ENCODE results near the gene KMT2B. TPM values are rescaled to one million over a fixed set of nuclear protein-coding genes. Genes with fewer than 3 reads are reported as not detected.

The KMT2B gene
- total and polyA plus RNA-seq, 2 donors from 2014 or later: 14.8 to 40.8 TPM

GRCh38 chr19:35719402-35720162 is 1.8 kb downstream of the KMT2B start:
- H3K4me1 ChIP-seq (ENCODE audit: control insufficient read depth in 2 of 3, insufficient read depth in 2 of 3, low read depth in 1 of 3, low read length in 3 of 3): peaks cover 0 to 15% (median 0%) of the 10 kb centered on the region in 3 donors
- FAIRE-seq: no peak
- no peaks in the 10 kb centered on the region for H3K9me3 ChIP-seq (ENCODE audit: control insufficient read depth in 2 of 3, insufficient read depth in 1 of 3, low read length in 3 of 3)
- peak in 2 of 5 donors; percentile 59 to 76 for DNase-seq
- H3K27ac ChIP-seq (ENCODE audit: low read depth in 2 of 2, low read length in 2 of 2): peak overlapping the region in 1 of 2 donors; percentile 6
- TF ChIP-seq CTCF (IDR thresholded peaks at IDR 0.05; ENCODE audit: borderline replicate concordance, extremely low read depth, insufficient read depth): no peak
- H3K4me3 ChIP-seq (ENCODE audit: low read length in 3 of 3): peak overlapping the region in 2 of 3 donors; percentile 66 to 81
- peaks cover 0 to 36% (median 17%) of the 10 kb centered on the region in 3 donors for H3K36me3 ChIP-seq (ENCODE audit: control insufficient read depth in 2 of 3, insufficient read depth in 3 of 3, low read length in 3 of 3)
- H3K27me3 ChIP-seq (ENCODE audit: control insufficient read depth, insufficient read depth, low read length): no peaks in the 10 kb centered on the region
- intact Hi-C loops (cut with DNase I): no loop called here
- H3K9ac ChIP-seq (ENCODE audit: low read length in 3 of 3): peak overlapping the region in 2 of 3 donors; percentile 56 to 85

- H3K36me3 ChIP-seq (ENCODE audit: control insufficient read depth in 2 of 3, insufficient read depth in 3 of 3, low read length in 3 of 3): peaks cover 0 to 42% (median 23%) of the 10 kb centered on the region in 3 donors
- intact Hi-C loops (cut with DNase I): no loop called here
- H3K27ac ChIP-seq (ENCODE audit: low read depth in 2 of 2, low read length in 2 of 2): peak overlapping the region in 1 of 2 donors; percentile 6
- H3K4me1 ChIP-seq (ENCODE audit: control insufficient read depth in 2 of 3, insufficient read depth in 2 of 3, low read depth in 1 of 3, low read length in 3 of 3): peaks cover 0 to 15% (median 0%) of the 10 kb centered on the region in 3 donors
- FAIRE-seq: no peak
- no peak overlapping the region for H3K9ac ChIP-seq (ENCODE audit: low read length in 3 of 3)
- H3K27me3 ChIP-seq (ENCODE audit: control insufficient read depth, insufficient read depth, low read length): no peaks in the 10 kb centered on the region
- DNase-seq: peak in 1 of 5 donors; percentile 72
- no peak for TF ChIP-seq CTCF (IDR thresholded peaks at IDR 0.05; ENCODE audit: borderline replicate concordance, extremely low read depth, insufficient read depth)
- H3K9me3 ChIP-seq (ENCODE audit: control insufficient read depth in 2 of 3, insufficient read depth in 1 of 3, low read length in 3 of 3): no peaks in the 10 kb centered on the region
- H3K4me3 ChIP-seq (ENCODE audit: low read length in 3 of 3): no peak overlapping the region
Observed at GRCh38 chr19:35720163-35720524, 2.3 kb downstream of the KMT2B start.

- Histone ChIP-seq H3K4me1 (ENCODE audit: control insufficient read depth in 2 of 3, insufficient read depth in 2 of 3, low read depth in 1 of 3, low read length in 3 of 3) (peaks cover 0 to 14% (median 0%) of the 10 kb centered on the region in 3 donors), H3K27ac (ENCODE audit: low read depth in 2 of 2, low read length in 2 of 2) (no peak overlapping the region), H3K36me3 (ENCODE audit: control insufficient read depth in 2 of 3, insufficient read depth in 3 of 3, low read length in 3 of 3) (peaks cover 0 to 47% (median 28%) of the 10 kb centered on the region in 3 donors), H3K9ac (ENCODE audit: low read length in 3 of 3) (no peak overlapping the region), H3K4me3 (ENCODE audit: low read length in 3 of 3) (no peak overlapping the region), H3K9me3 (ENCODE audit: control insufficient read depth in 2 of 3, insufficient read depth in 1 of 3, low read length in 3 of 3) (no peaks in the 10 kb centered on the region), H3K27me3 (ENCODE audit: control insufficient read depth, insufficient read depth, low read length) (no peaks in the 10 kb centered on the region)
- FAIRE-seq (no peak), DNase-seq (peak in 1 of 5 donors; percentile 71)
- TF ChIP-seq CTCF (IDR thresholded peaks at IDR 0.05; ENCODE audit: borderline replicate concordance, extremely low read depth, insufficient read depth): no peak
- intact Hi-C loops (cut with DNase I): no loop called here
Observed at GRCh38 chr19:35720648-35721047, 2.8 kb downstream of the KMT2B start.
